K562 (cell line): ENCODE results near the gene GOLPH3. TPM values are rescaled to one million over a fixed set of nuclear protein-coding genes. Genes with fewer than 3 reads are reported as not detected.

Experiments
- ASH1L ChIP-seq: fragments of 450-650 bp; IDR thresholded peaks from 2 replicates; pipeline ENCODE4 v1.6.1; 2018; ENCODE audit warnings: borderline replicate concordance, mild to moderate bottlenecking, low read depth; ENCODE audit not compliant: partially characterized antibody
- BACH1 ChIP-seq: fragments of 200-800 bp; sonication (Bioruptor generic); IDR thresholded peaks from 2 replicates; pipeline ENCODE4 v1.6.1; 2016; ENCODE audit warnings: missing genetic modification characterization, missing compliant biosample characterization
- BRF1 ChIP-seq: IDR thresholded peaks from 3 replicates; pipeline ENCODE4 v1.6.1; 2011; ENCODE audit warnings: borderline replicate concordance, mild to moderate bottlenecking; ENCODE audit not compliant: insufficient read length; ENCODE audit errors: extremely low read depth
- CBFA2T3 ChIP-seq: fragments of 450-650 bp; IDR thresholded peaks from 2 replicates; pipeline ENCODE4 v1.6.1; 2017
- CBX8 ChIP-seq: fragments of 200-600 bp; sonication (generic); IDR thresholded peaks from 2 replicates; pipeline ENCODE4 v1.6.1; 2012; ENCODE audit warnings: borderline replicate concordance, mixed run types, low read depth, mild to moderate bottlenecking, moderate library complexity, mixed read lengths, low read length, control low read depth, inconsistent platforms; ENCODE audit not compliant: poor library complexity, severe bottlenecking; ENCODE audit errors: extremely low read depth
- EP400 ChIP-seq: fragments of 450-650 bp; IDR thresholded peaks from 2 replicates; pipeline ENCODE4 v1.6.1; 2017; ENCODE audit warnings: antibody characterized with exemption, mild to moderate bottlenecking, moderate library complexity
- FOXM1 ChIP-seq, 2 experiments: fragments of 450-650 bp in 1 of 2; sonication (generic) in 1 of 2; formaldehyde crosslinking in 1 of 2; IDR thresholded peaks; 2 replicates each; pipeline versions ENCODE4 v1.6.1 to v1.9.0; 2017 to 2022; ENCODE audit warnings: low read depth in 2 of 2, mild to moderate bottlenecking in 2 of 2, missing genetic modification reagents in 1 of 2, moderate library complexity in 1 of 2
- GABPB1 ChIP-seq: sonication (generic); formaldehyde crosslinking; IDR thresholded peaks from 2 replicates; pipeline ENCODE4 v1.8.0; 2022; ENCODE audit warnings: mild to moderate bottlenecking, missing genetic modification reagents
- GABPB2 ChIP-seq: fragments of 250-450 bp; sonication (Bioruptor Pico); conservative IDR thresholded peaks from 2 replicates; pipeline ENCODE4 v1.5.1; 2021; ENCODE audit warnings: mild to moderate bottlenecking
- GATA2 ChIP-seq: sonication (generic); formaldehyde crosslinking; IDR thresholded peaks from 2 replicates; pipeline ENCODE4 v1.4.0; 2020; ENCODE audit warnings: mild to moderate bottlenecking, missing genetic modification reagents
- HCFC1 ChIP-seq: IDR thresholded peaks from 2 replicates; pipeline ENCODE4 v1.6.1; 2012; ENCODE audit warnings: low read depth, low read length, improper control_type of control experiment
- HDAC3 ChIP-seq: fragments of 450-650 bp; IDR thresholded peaks from 2 replicates; pipeline ENCODE4 v1.6.1; 2018; ENCODE audit warnings: borderline replicate concordance, mild to moderate bottlenecking, moderate library complexity; ENCODE audit not compliant: partially characterized antibody
- HMG20B ChIP-seq: fragments of 250-450 bp; sonication (Bioruptor Pico); IDR thresholded peaks from 2 replicates; pipeline ENCODE4 v1.5.0; 2021; ENCODE audit warnings: mild to moderate bottlenecking
- LARP7 ChIP-seq: fragments of 450-650 bp; IDR thresholded peaks from 2 replicates; pipeline ENCODE4 v1.6.1; 2016
- MTA1 ChIP-seq: fragments of 450-650 bp; IDR thresholded peaks from 2 replicates; pipeline ENCODE4 v1.6.1; 2017; ENCODE audit warnings: borderline replicate concordance
- NCOA4 ChIP-seq: fragments of 450-650 bp; IDR thresholded peaks from 2 replicates; pipeline ENCODE4 v1.6.1; 2018; ENCODE audit warnings: mild to moderate bottlenecking; ENCODE audit not compliant: partially characterized antibody
- PATZ1 ChIP-seq: fragments of 250-450 bp; sonication (Bioruptor Pico); IDR thresholded peaks from 2 replicates; pipeline ENCODE4 v1.5.0; 2020; ENCODE audit warnings: mild to moderate bottlenecking, borderline replicate concordance
- RBM15 ChIP-seq: fragments of 200-400 bp; formaldehyde crosslinking; IDR thresholded peaks from 2 replicates; pipeline ENCODE4 v1.6.1; 2018; ENCODE audit warnings: mild to moderate bottlenecking, low read length, moderate library complexity; ENCODE audit not compliant: insufficient read depth
- RFX5 ChIP-seq: IDR thresholded peaks from 2 replicates; pipeline ENCODE4 v1.6.1; 2011; ENCODE audit warnings: low read depth, mild to moderate bottlenecking, improper control_type of control experiment, low read length
- SAFB2 ChIP-seq: fragments of 200-400 bp; formaldehyde crosslinking; IDR thresholded peaks from 2 replicates; pipeline ENCODE4 v1.6.1; 2018; ENCODE audit warnings: borderline replicate concordance, low read length, low read depth, moderate library complexity; ENCODE audit not compliant: severe bottlenecking
- SMAD1 ChIP-seq: fragments of 150-350 bp; IDR thresholded peaks from 2 replicates; pipeline ENCODE4 v1.6.1; 2014; ENCODE audit warnings: low read length, low read depth; ENCODE audit not compliant: partially characterized antibody
- SRSF9 ChIP-seq: fragments of 200-400 bp; formaldehyde crosslinking; IDR thresholded peaks from 2 replicates; pipeline ENCODE4 v1.6.1; 2017; ENCODE audit warnings: low read depth, low read length, borderline replicate concordance
- STAT5A ChIP-seq: IDR thresholded peaks from 2 replicates; pipeline ENCODE4 v1.6.1; 2012; ENCODE audit warnings: low read length, inconsistent platforms, borderline replicate concordance
- TCF7 ChIP-seq: sonication (generic); IDR thresholded peaks from 2 replicates; pipeline ENCODE4 v1.6.1; 2016; ENCODE audit warnings: antibody characterized with exemption, borderline replicate concordance
- ZNF224 ChIP-seq: sonication (generic); formaldehyde crosslinking; IDR thresholded peaks from 2 replicates; pipeline ENCODE4 v1.8.0; 2022; ENCODE audit warnings: mild to moderate bottlenecking, missing genetic modification reagents
- ZNF699 ChIP-seq: fragments of 250-450 bp; sonication (Bioruptor Pico); IDR thresholded peaks from 2 replicates; pipeline ENCODE4 v1.8.0; 2021; ENCODE audit warnings: mild to moderate bottlenecking, moderate library complexity; ENCODE audit not compliant: insufficient replicate concordance
- polyA plus RNA-seq, 8 experiments: library from polyadenylated mRNA; depleted of rRNA in 4 of 8; stranded (reverse) in 5 of 8; unstranded in 3 of 8; fragments of >200 nt; fragmentation: Nextera tagmentation in 2 of 8; fragmentation: Illumina TruSeq in 1 of 8; extraction: Ambion mirVana in 2 of 8; extraction: Trizol in 1 of 8; gene quantifications; 2 replicates each; pipeline versions ENCODE4 v1.2.1 to v1.2.3, GENCODE V29; 2011 to 2014; ENCODE audit warnings: inconsistent platforms in 1 of 8, missing spikeins in 1 of 8
- total RNA-seq, 7 experiments: library from RNA; depleted of rRNA in 6 of 7; stranded (reverse); fragments of >200 nt in 6 of 7; fragmentation: Illumina TruSeq in 2 of 7; extraction: Trizol in 2 of 7; gene quantifications; 2 replicates each; pipeline versions ENCODE4 v1.2.1 to v1.2.3, GENCODE V29; 2011 to 2021; ENCODE audit warnings: low replicate concordance in 1 of 7

Gene GOLPH3
- total and polyA plus RNA-seq, 9 of the 15 experiments (the other 6 are each of a cell fraction or from before 2014, with no cell fraction given) = 18.8 to 94.6 (median 55.1) TPM

GRCh38 chr5:32174011-32174870, at the start of gene GOLPH3 (continued):
- TF ChIP-seq EP400 = peak; percentile 98
- no peak for TF ChIP-seq PATZ1
- peak; percentile 85; the same call in 1 of the 2 replicates for TF ChIP-seq HMG20B (CRISPR knock-in tag)
- no peak for TF ChIP-seq ASH1L
- TF ChIP-seq CBX8 = no peak
- peak; percentile 94 for TF ChIP-seq GABPB1 (CRISPR knock-in tag)
- no peak for TF ChIP-seq RFX5
- TF ChIP-seq SRSF9 = no peak
- peak; percentile 80 for TF ChIP-seq SMAD1
- TF ChIP-seq BRF1 = no peak
- TF ChIP-seq BACH1 (tag) = no peak; the same call in 1 of the 2 replicates
- TF ChIP-seq HDAC3 = no peak
- no peak for TF ChIP-seq SAFB2
- no peak for TF ChIP-seq MTA1
- no peak for TF ChIP-seq RBM15
- TF ChIP-seq GATA2 (CRISPR knock-in tag) = no peak
- no peak for TF ChIP-seq GABPB2
- no peak; the same call in 1 of the 2 replicates for TF ChIP-seq STAT5A
- TF ChIP-seq ZNF699 (CRISPR knock-in tag) = no peak
- peak; percentile 23; the same call in 1 of the 2 replicates for TF ChIP-seq CBFA2T3
- no peak for TF ChIP-seq FOXM1 (IDR thresholded peaks at IDR 0.05; ENCODE audit: low read depth)
- TF ChIP-seq FOXM1 (CRISPR knock-in tag; IDR thresholded peaks at IDR 0.05; ENCODE audit: low read depth) = peak; percentile 67; the same call in 1 of the 2 replicates
- peak; percentile 81; the same call in 1 of the 2 replicates for TF ChIP-seq LARP7
- TF ChIP-seq NCOA4 = no peak
- TF ChIP-seq HCFC1 = peak; percentile 69
- TF ChIP-seq ZNF224 (CRISPR knock-in tag) = no peak
- TF ChIP-seq TCF7 = peak; percentile 35; the same call in 1 of the 2 replicates
